Activated CD8-positive, alpha-beta memory T cell treated with anti-CD3 and anti-CD28 coated beads for 24 hours (primary cell): Measurements from ENCODE around the gene OSBPL6.
"Not testable (repeated sequence)": the region's sequence is repeated elsewhere in the genome, so short reads cannot be mapped to it uniquely, and the experiment has no call there.

Source experiments
- DNase-seq: peaks from one replicate; pipeline ENCODE4 v3.0.0-alpha.2; 2020

The OSBPL6 gene

DNA sequence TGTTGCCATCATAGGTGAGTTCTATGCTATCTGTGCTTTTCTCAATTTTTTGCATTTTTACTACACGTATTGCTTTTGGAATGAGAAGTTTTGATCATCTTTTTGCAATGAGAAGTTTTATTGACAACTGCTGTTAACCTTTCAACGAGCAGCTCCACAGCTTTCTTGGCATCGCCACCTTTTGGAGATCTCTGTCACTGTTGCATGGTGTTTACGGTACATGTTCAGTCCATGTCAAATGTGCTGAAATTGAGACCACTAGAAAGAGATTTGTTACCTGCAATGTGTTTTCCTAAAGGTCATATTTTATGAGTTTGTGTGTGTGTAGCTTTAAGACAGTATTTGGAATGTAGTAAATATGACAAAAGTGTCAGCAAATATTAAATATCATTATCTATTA lies 120.8 kb downstream of the OSBPL6 start:
- no peak for DNase-seq

GRCh38 chr2:178315488-178315948 lies 121.2 kb downstream of the OSBPL6 start:
- no peak for DNase-seq

DNA sequence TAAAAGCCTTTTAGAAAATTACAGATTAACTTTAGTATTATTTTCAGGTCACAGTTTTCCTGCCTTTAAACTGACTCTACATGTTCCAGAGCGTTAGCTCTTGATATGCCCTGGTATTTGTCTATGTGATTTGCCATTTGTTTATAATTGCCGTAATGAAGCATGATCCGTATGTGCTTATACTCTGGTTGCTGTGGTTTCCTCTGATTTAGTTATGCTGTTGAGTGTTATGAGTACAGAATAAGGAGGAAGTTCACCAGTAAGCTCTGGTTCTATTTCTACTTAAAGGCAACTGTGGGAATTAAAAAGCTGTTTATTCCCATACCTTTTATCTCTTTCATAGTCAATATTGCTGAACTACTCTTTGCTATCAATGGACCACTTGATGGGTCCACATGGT lies 123.5 kb downstream of the OSBPL6 start:
- no peak for DNase-seq

- DNase-seq: no peak
These were observed 125.8 kb downstream of the OSBPL6 start for GRCh38 chr2:178320011-178320585.

GRCh38 chr2:178322068-178322467 lies 127.8 kb downstream of the OSBPL6 start:
- no peak for DNase-seq

DNA sequence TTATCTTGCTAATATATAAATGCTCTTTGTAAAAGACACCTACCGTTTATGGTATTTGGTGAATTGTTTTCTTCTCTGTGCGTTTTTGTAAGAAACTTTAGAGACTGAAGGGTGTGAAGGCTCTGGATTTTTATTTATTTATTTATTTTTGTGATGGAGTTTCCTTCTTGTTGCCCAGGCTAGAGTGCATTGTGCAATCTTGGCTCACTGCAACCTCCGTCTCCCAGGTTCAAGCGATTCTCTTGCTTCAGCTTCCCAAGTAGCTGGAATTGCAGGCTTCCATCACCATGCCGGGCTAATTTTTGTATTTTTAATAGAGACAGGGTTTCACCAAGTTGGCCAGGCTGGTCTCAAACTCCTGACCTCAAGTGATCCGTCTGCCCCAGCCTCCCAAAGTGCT lies 129.0 kb downstream of the OSBPL6 start:
- not testable (repeated sequence) for DNase-seq

GRCh38 chr2:178324077-178324476 lies 129.8 kb downstream of the OSBPL6 start:
- DNase-seq: no peak

DNA sequence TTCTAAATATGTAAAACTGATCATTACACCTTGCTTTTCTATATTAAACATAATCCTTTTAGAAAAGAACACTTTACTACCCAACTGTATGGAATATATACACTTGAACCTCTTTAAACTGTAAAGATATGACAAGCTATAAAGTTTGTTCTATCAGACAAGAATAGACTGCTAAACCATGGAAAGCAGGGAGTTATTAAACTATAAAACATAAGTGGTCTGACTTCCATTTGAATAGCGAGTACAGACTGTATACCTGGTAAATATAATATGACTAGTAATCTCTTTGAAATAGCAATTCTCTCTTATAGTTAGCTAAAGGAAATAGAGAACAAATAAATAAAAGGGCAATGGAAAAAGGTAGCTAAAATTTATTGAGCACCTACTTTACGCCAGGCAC lies 131.0 kb downstream of the OSBPL6 start:
- no peak for DNase-seq

- DNase-seq: no peak
These were observed 133.2 kb downstream of the OSBPL6 start for GRCh38 chr2:178327516-178327915.

DNA sequence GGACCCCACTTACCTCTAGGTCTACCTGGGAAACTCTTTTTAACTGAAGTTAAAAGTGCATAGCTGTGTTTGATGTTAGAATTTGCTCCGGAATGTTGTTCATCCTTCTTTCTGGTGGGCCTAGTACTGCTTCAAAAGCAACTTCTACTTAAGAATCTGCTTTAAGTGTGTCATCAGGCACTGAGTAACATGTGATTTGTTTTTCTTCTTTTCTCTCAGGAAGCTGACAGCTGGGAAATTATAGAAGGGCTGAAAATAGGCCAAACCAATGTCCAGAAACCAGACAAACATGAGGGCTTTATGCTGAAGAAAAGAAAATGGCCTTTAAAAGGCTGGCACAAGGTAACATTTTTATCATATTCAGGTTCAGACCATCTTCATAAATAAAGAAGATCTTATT lies 133.7 kb downstream of the OSBPL6 start:
- DNase-seq: no peak

DNA sequence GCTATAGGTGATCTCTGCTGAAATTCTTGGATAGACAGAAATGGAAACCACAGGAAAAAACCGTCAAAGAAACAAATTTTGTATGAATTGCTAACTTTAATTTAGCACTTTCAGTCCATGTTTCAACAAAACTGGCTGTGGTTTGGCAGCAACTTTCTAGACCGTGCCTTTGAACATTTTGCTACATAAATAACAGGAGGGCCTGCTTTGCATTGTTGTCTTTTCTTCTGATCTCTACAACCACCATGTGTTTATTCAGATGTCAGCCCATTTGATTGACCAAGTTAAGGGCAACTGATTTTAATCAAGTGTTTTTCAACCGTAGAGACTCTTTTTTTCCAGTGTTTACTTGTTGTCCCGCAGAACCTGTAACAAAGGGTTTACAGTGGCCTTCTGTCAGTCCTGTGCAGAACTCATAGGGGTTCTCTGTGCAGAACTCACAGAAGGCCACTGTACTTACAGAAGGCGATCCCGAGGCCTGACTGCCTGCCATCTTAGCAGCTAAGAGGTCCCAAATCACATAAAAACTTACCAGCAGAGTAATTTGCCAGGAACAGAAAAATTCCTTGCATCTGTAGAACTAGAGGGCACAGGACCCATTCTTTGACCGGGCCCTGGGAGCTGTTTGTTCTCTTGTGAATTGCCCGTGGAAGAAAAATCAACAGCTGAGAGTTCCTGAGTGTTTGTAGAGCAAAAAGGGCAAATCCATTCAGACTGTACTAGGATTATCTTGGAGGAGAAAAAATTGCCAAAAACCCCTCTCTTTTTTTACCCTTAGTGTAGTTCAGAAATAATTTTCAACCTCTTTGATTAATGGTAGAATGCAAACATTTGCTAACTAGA lies 136.1 kb downstream of the OSBPL6 start:
- no peak for DNase-seq

DNA sequence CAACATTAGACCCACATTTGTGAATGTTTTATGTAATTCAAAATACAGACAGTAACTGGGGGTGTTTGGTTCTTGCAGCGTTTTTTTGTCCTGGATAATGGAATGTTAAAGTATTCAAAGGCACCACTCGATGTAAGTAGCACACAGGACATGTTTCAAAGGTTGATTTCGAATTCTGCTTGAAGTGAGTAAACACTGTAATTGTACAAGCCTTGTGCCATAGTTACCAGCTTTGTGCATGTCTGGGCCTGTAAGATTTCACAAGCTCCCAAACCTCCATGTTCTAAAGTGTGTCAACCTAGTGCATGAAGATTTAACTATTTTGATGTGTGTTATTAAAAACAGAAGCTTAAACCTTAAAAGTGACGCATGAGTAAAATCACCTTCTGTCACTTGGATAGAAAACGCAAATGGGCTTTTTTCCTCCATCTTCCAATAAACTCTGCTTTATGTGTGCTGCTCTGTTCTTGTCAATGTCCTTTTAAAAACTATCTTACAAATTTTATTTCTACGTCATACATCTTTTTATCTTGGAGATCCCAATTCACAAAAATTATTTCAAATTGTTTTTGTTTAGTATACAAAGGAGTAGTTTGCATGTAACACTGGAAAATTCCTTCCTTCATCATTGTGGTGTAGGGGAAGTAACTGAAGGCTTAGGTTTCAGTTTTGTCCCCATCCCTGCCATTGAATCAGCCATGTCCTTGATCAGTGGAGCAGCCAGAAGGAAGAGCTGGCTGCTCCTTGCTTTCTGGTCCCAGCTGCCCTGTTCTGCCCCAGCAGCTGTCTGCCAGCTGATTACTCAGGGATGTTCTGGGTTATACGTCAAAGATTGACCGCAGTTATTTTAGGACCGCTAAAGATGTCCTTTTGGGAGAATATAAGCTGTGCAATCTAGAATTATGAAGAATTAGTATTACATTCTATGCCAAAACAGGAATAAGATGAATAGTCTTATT lies 137.4 kb downstream of the OSBPL6 start:
- no peak for DNase-seq

DNA sequence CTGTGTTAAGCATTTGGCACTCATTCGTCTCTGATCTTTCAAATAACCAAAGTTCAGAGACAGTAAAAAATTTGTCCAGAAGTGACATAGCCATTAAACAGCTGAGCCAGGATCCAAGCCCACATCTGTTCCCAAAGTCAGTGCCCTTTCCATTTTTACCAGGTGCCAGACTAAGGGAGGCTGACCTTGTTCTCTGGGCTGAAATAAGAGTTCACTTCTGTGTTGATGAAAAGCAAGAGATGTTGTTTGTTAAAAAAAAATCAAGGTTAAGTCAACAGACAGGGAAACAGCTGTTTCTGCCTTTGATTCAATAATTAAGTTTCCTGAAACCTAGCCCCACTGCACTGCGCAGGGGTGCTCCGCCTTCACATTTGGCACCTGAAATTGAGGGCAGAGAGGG lies 139.5 kb downstream of the OSBPL6 start:
- DNase-seq: no peak

- no peak for DNase-seq
These were observed 140.9 kb downstream of the OSBPL6 start for GRCh38 chr2:178335230-178335629.

- no peak for DNase-seq
These were observed 149.8 kb downstream of the OSBPL6 start for GRCh38 chr2:178344121-178344520.

GRCh38 chr2:178345951-178346350 lies 151.6 kb downstream of the OSBPL6 start:
- no peak for DNase-seq

- DNase-seq: no peak
These were observed 155.7 kb downstream of the OSBPL6 start for GRCh38 chr2:178350051-178350450.

DNA sequence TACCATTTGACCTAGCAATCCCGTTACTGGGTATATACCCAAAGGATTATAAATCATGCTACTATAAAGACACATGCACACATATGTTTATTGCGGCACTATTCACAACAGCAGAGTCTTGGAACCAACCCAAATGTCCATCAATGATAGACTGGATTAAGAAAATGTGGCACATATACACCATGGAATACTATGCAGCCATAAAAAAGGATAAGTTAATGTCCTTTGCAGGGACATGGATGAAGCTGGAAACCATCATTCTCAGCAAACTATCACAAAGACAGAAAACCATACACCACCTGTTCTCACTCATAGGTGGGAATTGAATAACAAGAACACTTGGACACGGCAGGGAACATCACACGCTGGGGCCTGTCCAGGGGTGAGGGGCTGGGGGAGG lies 163.4 kb downstream of the OSBPL6 start:
- DNase-seq: not testable (repeated sequence)

DNA sequence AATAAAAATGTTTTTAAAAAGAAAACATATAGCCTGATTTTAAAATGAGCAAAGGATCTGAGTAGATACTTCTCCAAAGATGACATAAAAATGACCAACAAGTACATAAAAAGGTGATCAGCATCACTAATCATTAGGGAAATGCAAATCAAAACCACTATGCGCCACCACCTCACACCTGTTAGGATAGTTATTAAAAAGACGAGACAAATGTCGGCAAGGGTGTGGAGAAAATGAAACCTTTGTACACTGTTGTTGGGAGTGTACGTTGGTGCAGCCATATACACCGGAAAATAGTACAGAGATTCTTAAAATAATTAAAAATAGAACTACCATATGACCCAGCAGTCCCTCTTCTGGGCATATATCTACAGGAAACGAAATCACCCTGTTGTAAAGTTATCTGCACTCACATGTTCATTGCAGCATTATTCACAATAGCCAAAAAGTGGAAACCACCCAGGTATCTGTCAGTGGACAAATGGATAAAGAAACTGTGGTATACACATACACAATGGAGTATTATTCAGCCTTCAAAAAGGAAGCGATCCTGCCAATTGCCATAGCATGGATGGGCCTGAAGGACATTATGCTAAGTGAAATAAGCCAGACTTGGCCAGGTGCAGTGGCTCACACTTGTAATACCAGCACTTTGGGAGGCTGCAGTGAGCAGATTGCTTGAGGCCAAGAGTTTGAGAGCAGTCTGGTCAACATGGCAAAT lies 165.0 kb downstream of the OSBPL6 start:
- no peak for DNase-seq

GRCh38 chr2:178361588-178361987 lies 167.3 kb downstream of the OSBPL6 start:
- no peak for DNase-seq

GRCh38 chr2:178363252-178363651 lies 168.9 kb downstream of the OSBPL6 start:
- DNase-seq: no peak

- DNase-seq: no peak
These were observed 170.8 kb downstream of the OSBPL6 start for GRCh38 chr2:178365116-178365515.

- DNase-seq: no peak
These were observed 172.1 kb downstream of the OSBPL6 start for GRCh38 chr2:178366412-178366811.
